Activated effector memory CD4-positive, alpha-beta T cell treated with anti-CD3 and anti-CD28 coated beads, Interleukin-2, amount 50 U/mL, for 16 hours (primary cell): Measurements from ENCODE around the gene DNAJC10.
"Not testable (repeated sequence)": the region's sequence is repeated elsewhere in the genome, so short reads cannot be mapped to it uniquely, and the experiment has no call there.

Source experiments
- DNase-seq: peaks from one replicate; pipeline ENCODE4 v3.0.0-alpha.2; 2020

DNAJC10 gene

GRCh38 chr2:182726473-182726872 lies 10.4 kb downstream of the DNAJC10 start:
- no peak for DNase-seq

DNA sequence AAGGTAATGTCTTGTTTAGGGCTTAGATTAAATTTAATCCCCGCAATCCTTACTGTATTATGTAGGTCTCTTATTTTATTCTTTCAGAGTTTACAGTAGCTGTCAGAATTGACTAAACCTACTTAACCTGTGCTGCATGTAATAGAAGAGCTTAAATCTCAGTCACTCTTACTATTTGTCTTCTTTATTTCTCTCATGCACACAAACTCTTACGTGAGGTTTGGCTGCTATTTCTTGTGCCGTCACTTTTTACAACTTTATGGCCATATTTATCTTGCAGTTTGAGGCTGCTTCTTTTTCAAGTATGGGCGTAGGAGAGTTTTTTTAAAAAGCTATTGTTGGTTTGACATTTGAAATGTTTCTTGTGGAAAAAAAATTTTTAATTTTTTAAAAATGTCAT lies 12.0 kb downstream of the DNAJC10 start:
- DNase-seq = no peak

DNA sequence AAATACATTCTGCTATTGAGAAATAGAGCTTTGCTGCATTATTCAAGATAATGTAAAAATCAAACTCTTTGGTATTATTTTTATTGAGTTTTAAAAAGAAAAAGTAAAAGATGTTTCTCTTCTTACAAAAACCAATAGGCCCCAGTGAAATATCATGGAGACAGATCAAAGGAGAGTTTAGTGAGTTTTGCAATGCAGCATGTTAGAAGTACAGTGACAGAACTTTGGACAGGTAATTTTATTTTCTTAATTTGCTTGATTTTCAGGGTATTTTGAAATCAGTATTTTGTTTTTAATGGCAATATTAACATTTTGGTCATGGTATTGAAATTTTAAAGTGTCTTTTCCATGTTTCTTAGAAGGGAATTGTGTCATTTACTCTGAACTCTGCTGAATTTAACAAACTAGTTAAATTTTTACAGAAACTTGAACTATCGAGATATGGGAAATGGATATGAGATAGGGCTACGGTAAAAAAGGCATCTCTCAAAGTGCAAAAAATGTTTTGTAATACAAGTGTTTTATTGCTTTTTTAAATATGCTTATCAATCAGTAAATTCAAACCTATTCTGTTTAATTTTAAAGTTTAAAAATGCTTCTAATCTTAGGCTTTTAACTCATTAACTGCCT lies 13.8 kb downstream of the DNAJC10 start:
- DNase-seq = no peak

GRCh38 chr2:182730486-182730885 lies 14.4 kb downstream of the DNAJC10 start:
- DNase-seq = no peak

GRCh38 chr2:182732736-182733135 lies 16.7 kb downstream of the DNAJC10 start:
- DNase-seq = no peak

- DNase-seq = no peak
Measured at GRCh38 chr2:182733572-182733971, 17.5 kb downstream of the DNAJC10 start.

GRCh38 chr2:182736856-182737255 lies 20.8 kb downstream of the DNAJC10 start:
- not testable (repeated sequence) for DNase-seq

DNA sequence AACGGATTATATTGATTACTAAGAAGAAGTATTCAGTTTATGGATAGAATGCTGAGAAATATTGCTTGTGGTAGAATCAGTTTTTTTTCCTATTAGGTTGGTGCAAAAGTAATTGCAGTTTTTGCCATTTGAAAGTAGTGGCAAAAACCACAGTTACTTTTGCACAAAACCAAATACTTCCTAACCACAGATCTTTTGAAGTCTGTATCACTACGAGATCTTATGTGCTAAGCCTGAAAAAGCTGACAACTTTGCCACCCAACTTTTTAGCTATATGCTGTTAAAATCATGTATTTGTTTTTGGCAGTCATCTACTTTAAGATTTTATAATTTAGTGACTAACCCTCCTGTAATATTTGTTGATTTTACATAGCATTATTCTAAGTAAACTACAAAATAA lies 24.6 kb downstream of the DNAJC10 start:
- no peak for DNase-seq

DNA sequence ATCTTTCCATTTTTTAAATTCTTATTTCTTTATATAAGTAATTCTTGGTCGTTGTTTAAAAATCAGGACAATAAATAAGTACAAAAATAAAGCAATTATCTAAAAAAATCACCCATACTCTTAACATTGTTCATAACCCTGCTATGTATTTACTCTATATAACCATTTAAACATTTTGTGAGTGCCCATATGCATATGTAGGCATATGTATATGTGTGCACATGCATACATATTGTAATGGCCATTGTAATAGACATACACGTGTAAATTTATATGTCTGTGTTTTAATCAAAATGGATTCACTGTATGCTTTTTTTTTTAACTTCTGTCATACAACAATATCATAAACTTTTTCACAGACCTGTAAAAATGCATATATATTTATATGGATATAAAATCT lies 25.6 kb downstream of the DNAJC10 start:
- no peak for DNase-seq

DNA sequence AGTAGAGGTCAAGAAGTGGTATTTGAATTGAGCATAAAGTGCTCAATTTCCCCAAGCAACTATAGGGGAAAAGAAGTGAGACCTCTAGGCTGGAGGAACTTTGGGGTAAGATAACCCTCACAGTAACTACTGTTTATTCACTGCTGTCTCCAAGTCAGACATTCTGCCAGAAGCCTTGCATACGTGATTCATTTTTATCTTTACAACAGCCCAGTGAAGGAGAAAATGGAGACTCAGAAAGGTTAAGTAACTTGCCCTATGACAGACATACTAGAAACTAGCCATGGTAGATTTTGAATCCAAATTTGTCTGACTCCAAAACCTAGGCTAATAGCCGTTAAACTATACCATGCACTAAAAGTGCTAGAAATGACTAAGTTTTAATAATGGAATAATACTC lies 28.4 kb downstream of the DNAJC10 start:
- DNase-seq = no peak

- DNase-seq = no peak
Measured at GRCh38 chr2:182745061-182745460, 29.0 kb downstream of the DNAJC10 start.

DNA sequence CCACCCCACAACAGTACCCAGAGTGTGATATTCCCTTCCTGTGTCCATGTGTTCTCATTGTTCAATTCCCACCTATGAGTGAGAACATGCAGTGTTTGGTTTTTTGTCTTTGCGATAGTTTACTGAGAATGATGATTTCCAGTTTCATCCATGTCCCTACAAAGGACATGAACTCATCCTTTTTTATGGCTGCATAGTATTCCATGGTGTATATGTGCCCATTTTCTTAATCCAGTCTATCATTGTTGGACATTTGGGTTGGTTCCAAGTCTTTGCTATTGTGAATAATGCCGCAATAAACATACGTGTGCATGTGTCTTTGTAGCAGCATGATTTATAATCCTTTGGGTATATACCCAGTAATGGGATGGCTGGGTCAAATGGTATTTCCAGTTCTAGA lies 29.8 kb downstream of the DNAJC10 start:
- not testable (repeated sequence) for DNase-seq

DNA sequence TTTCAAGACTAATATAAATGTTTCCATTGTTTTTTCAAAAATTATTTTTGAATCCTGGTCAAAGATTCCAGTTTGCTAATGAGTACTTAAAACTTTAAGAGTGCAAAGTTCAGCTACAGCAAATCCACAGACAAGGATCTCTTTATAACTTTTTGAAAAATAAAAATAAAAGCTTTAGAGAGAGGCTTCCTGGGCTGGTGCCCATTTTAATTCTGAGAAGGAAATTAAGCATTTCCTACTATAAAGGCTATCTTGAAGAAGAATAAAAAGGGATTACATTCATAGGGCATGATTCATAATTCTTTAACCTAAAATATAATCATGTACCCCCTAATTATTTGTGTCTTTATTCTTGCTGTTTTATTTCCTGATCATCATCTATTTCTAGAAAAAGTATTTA lies 38.2 kb downstream of the DNAJC10 start:
- no peak for DNase-seq

GRCh38 chr2:182758379-182758778 lies 42.3 kb downstream of the DNAJC10 start:
- DNase-seq = no peak

- DNase-seq = no peak
Measured at GRCh38 chr2:182761903-182762302, 45.8 kb downstream of the DNAJC10 start.

- DNase-seq = no peak
Measured at GRCh38 chr2:182763311-182763912, 47.4 kb downstream of the DNAJC10 start.

GRCh38 chr2:182766626-182767025 lies 50.6 kb downstream of the DNAJC10 start:
- DNase-seq = no peak

- DNase-seq = no peak
Measured at GRCh38 chr2:182767578-182767977, 51.5 kb downstream of the DNAJC10 start.

- DNase-seq = not testable (repeated sequence)
Measured at GRCh38 chr2:182768950-182769349, 52.9 kb downstream of the DNAJC10 start.

DNA sequence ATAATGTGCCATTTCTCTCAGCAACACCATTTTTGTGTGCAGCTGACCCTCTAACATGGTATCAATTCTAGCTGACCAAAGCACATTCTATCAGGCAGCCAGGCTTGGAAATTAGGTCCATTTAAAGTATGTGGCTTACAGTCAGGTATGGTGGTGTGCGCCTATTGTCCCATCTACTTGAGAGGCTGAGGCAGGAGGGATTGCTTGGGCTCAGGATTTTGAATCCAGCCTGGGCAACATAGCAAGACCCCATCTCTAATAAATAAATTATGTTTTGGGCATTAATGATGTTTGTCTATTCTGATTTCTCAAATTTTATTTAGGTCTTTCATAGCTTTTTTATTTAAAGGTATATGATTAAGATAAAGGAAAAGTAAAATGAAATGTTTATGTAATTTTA lies 63.3 kb downstream of the DNAJC10 start:
- no peak for DNase-seq

GRCh38 chr2:182781099-182781498 lies 65.0 kb downstream of the DNAJC10 start:
- DNase-seq = not testable (repeated sequence)

- not testable (repeated sequence) for DNase-seq
Measured at GRCh38 chr2:182782686-182783085, 66.6 kb downstream of the DNAJC10 start.

DNA sequence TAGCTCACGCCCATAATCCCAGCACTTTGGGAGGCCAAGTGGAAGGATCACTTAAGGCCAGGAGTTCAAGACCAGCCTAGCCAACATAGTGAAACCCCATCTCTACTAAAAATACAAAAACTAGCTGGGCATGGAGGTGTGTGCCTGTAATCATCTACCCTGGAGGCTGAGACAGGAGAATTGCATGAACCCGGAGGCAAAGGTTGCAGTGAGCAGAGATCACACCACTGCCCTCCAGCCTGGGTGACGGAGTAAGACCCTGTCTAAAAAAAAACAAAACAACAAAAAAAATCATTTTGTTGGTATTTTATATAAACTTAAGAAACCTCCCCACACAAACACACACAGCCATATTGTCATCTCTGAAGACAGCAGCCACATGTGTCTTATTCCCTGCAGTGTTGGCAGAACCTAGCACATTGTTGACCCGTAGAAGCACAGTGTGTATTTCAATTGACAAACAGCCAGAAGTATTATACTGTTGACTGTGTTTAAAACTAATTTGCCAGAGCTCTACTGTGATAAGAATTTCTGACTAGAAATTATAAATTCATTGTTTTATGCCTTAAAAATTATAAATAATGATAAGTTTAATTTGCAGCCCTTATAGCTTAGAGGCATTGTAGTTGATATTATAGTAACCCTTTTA lies 68.1 kb downstream of the DNAJC10 start:
- no peak for DNase-seq

DNA sequence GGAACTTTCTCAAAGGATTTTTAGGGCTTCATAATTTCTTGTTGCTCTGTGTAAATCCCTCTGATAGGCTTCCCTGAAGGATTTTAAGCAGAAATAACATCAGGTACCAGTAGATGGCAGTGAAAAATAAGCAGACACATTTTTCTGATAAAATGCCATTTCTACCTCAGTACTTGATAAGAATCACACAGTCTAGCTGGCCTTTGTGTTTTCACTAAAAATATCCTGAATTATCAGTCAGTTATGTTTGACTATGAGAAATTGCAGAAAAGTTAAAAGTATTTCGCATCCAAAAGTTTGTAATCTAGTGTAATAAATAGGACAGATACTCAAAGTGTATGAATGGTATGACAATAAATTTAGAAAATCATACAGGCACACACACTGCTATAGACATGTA lies 68.7 kb downstream of the DNAJC10 start:
- no peak for DNase-seq

DNA sequence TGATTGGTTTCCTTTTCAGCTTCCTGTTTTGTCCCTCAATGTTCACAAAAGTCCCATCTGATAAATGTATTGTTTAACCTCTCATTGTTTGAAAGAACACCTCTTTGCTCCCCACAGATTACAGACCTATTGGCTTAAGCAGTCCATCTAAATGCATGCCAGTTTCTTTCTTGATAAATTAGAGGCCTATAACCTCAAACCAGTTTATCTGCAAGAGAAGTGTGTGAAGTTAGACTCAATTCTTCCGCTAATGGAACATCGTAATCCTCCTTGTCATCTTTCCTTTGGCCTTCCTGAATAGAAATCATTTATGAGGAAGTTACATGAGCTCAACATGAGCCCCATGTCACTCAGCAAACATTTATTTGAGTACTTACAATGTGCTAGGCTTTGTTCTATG lies 76.4 kb downstream of the DNAJC10 start:
- no peak for DNase-seq
